Renal cortex interstitium (tissue), 11 donors: Measurements from ENCODE around the gene TCEAL9. TPM values are rescaled to one million over a fixed set of nuclear protein-coding genes. Genes with fewer than 3 reads are reported as not detected.
"Not testable (repeated sequence)": the region's sequence is repeated elsewhere in the genome, so short reads cannot be mapped to it uniquely, and the experiment has no call there.

Source experiments
- DNase-seq, 11 donors: peaks; one replicate each; pipeline ENCODE4 v3.0.0-alpha.2; 2013; ENCODE audit warnings: low read depth in 9 of 11, low spot score in 4 of 11; ENCODE audit errors: extremely low read depth in 1 of 11
- polyA plus RNA-seq, 3 donors: library from polyadenylated mRNA; unstranded; fragments of 120-200 nt; gene quantifications; one replicate each; pipeline ENCODE4 v1.2.1, GENCODE V29; 2013; ENCODE audit not compliant: insufficient read length in 3 of 3

Gene TCEAL9
- polyA plus RNA-seq, 3 donors = 199 to 240 (median 213) TPM

- DNase-seq = no peak
Observed at GRCh38 chrX:103356858-103357257, 552 bp downstream of the TCEAL9 start.

GRCh38 chrX:103357871-103358270, 1.6 kb downstream of the TCEAL9 start:
- no peak for DNase-seq

GRCh38 chrX:103359605-103360004, 3.3 kb downstream of the TCEAL9 start:
- DNase-seq = not testable (repeated sequence)

- no peak for DNase-seq
Observed at GRCh38 chrX:103360092-103360491, 3.8 kb downstream of the TCEAL9 start.

- no peak for DNase-seq
Observed at GRCh38 chrX:103360916-103361315, 4.6 kb downstream of the TCEAL9 start.

GRCh38 chrX:103361798-103362197, 5.5 kb downstream of the TCEAL9 start:
- DNase-seq = no peak

- no peak for DNase-seq
Observed at GRCh38 chrX:103362474-103362873, 6.2 kb downstream of the TCEAL9 start.

GRCh38 chrX:103363046-103363445, 6.7 kb downstream of the TCEAL9 start:
- DNase-seq = no peak

- DNase-seq = no peak
Observed at GRCh38 chrX:103367502-103367901, 11.2 kb downstream of the TCEAL9 start.

GRCh38 chrX:103369479-103369878, 13.2 kb downstream of the TCEAL9 start:
- DNase-seq = no peak

- no peak for DNase-seq
Observed at GRCh38 chrX:103372886-103373285, 16.6 kb downstream of the TCEAL9 start.

GRCh38 chrX:103373581-103373980, 17.3 kb downstream of the TCEAL9 start:
- DNase-seq = no peak

- peak in 9 of 11 donors; percentile 29 to 60 (median 51) for DNase-seq
Observed at GRCh38 chrX:103376118-103376978, 20.0 kb downstream of the TCEAL9 start, which contains the start of gene BEX3. BEX3 (plus strand) TSS chrX:103376538; CDS start chrX:103377522, 984 bp downstream.

- DNase-seq = peak in 5 of 11 donors; percentile 32 to 52 (median 42)
Observed at GRCh38 chrX:103376979-103377324, 20.6 kb downstream of the TCEAL9 start.

- no peak for DNase-seq
Observed at GRCh38 chrX:103378990-103379389, 22.7 kb downstream of the TCEAL9 start.

GRCh38 chrX:103382877-103383276, 26.6 kb downstream of the TCEAL9 start:
- no peak for DNase-seq

GRCh38 chrX:103384672-103385071, 28.4 kb downstream of the TCEAL9 start:
- no peak for DNase-seq

- not testable (repeated sequence) for DNase-seq
Observed at GRCh38 chrX:103385283-103385830, 29.1 kb downstream of the TCEAL9 start.

GRCh38 chrX:103386332-103386731, 30.0 kb downstream of the TCEAL9 start:
- no peak for DNase-seq

- DNase-seq = no peak
Observed at GRCh38 chrX:103393487-103393886, 37.2 kb downstream of the TCEAL9 start.

GRCh38 chrX:103396186-103396585, 39.9 kb downstream of the TCEAL9 start:
- DNase-seq = no peak
